ENCODE data around the gene ABLIM1.

The ABLIM1 gene

GRCh38 chr10:114391599-114391998 lies 266.5 kb downstream of the ABLIM1 start:
- DNase-seq (ENCODE audit: low read depth) = no peak

DNA sequence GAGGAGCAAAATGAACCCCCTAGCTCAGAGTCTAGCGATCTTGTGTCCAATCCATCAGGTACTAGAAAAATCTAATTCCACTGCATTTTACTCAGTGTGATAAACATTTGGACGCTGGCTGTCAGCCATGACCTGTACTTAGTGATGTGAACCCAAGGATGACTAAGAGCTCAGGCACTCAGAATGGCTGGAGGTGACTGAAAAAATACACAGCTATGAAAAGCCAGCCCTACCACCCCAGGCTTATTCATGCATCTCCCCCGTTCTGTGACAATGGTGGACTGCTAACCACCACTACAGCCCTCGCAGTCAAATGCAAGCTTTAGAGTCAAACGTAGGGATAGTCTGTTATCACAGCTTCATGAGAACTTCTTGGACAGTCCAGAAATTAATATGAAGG lies 268.6 kb downstream of the ABLIM1 start:
- no peak for DNase-seq (ENCODE audit: low read depth)

DNA sequence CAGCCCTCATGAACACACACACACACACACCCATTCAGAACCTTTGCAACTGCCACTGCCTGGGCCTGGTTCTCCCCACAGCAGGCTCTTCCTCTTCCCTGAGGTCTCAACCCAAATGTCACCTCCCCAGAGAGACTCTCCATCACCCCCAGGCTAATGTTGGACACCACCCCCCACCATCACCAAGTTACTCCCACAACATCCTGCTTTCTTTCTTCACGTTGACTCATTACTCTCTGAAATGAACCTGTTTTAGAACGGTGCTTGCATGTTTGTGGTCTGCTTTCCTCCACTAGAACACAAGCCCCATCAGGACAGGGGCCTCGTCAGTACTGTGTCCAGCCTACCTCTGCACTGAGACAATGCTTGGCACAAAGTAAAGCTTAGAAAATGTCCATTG lies 269.8 kb downstream of the ABLIM1 start:
- no peak for DNase-seq (ENCODE audit: low read depth)

DNA sequence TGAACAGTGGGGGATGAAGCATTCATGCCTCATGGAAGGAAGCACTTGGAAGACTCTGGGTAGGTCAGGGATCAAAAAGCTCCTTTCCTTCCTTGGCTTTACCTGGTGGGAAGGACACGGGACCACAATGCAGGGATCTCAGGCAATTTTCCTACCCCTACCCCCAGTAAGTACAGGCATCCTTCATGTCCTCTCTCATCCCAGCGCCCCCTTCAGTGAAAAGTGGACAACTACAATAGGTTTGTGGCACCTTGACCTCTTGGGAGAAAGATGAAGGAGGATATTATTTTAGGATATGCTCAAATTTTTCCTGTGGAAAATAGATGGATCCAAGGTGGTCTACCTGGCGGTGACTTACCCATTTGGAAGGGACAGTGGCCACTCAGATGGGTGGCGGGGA lies 270.3 kb downstream of the ABLIM1 start:
- DNase-seq (ENCODE audit: low read depth) = no peak

GRCh38 chr10:114386452-114386851 lies 271.6 kb downstream of the ABLIM1 start:
- DNase-seq (ENCODE audit: low read depth) = no peak

DNA sequence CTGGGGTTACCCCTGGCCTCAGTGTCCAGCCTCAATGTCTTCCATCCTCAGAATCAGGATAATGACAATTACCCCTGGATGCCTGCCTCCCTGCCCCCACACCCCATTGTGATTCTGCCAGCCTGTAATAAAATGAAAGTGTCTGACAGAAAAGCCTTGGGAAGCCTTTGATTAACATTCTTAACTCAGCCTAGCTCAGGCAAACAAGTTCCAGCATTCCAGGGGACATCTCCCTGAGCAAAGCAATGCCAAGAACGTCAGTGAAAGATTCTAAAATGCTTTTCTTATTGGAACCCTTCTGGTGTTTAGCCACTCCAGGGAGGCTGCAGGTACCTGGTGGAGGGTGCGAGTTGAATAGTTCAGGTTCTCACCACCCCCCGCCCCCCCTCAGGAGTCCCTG lies 272.5 kb downstream of the ABLIM1 start:
- DNase-seq (ENCODE audit: low read depth) = no peak

GRCh38 chr10:114384601-114385000 lies 273.5 kb downstream of the ABLIM1 start:
- no peak for DNase-seq (ENCODE audit: low read depth)

- DNase-seq (ENCODE audit: low read depth) = no peak
These were observed 273.9 kb downstream of the ABLIM1 start for GRCh38 chr10:114384181-114384580.
